ENCODE measurements around the gene BHLHA15.
"Not testable (repeated sequence)": the region's sequence is repeated elsewhere in the genome, so short reads cannot be mapped to it uniquely, and the experiment has no call there.

The BHLHA15 gene

DNA sequence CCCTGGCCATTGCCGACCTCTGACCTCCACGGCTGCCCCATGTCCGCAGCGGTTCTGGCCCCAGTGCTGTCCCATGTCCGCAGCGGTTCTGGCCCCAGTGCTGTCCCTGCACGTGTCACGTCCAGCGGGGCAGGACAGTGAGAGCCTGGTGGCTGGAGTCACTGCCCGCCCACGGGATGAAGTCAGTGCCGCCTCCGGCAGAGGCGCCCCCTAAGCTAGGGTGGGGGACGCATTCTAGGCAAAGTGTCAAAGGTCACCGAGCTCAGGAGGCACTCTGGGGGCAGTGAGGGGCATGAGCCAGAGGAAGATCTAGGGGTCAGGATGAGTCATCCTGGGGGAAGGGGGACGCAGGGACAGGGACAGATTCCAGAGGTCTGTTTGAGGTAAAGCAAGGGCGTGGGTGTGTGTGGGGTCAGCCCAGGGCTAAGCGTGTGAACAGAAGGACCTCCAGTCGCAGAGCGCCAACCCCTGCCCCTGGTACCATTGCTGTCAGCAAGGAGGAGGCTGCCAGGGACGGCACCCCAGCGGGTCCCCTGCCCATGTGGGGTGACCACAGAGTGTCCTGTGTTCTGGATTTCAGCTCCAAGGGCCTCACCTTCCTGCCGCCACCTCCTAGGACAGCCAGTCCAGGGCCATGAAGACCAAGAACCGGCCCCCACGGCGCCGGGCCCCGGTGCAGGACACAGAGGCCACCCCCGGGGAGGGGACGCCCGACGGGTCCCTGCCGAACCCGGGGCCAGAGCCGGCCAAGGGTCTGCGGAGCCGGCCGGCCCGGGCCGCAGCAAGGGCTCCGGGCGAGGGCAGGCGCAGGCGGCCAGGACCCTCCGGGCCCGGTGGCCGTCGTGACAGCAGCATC, 665 bp downstream of the BHLHA15 start:
- no peak for DNase-seq

DNA sequence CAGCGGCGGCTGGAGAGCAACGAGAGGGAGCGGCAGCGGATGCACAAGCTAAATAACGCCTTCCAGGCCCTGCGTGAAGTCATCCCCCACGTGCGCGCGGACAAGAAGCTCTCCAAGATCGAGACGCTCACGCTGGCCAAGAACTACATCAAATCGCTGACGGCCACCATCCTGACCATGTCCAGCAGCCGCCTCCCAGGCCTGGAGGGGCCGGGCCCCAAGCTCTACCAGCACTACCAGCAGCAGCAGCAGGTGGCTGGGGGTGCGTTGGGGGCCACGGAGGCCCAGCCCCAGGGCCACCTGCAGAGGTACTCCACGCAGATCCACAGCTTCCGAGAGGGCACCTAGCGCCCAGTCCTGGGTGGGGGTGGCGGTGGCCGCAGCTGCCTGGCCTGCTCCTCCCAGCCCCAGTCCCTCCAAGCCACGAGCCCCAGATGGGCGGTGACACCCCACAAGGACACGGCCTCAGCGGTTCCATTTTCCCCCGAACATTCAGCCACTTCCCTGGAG, 1.3 kb downstream of the BHLHA15 start:
- DNase-seq, result no peak

DNA sequence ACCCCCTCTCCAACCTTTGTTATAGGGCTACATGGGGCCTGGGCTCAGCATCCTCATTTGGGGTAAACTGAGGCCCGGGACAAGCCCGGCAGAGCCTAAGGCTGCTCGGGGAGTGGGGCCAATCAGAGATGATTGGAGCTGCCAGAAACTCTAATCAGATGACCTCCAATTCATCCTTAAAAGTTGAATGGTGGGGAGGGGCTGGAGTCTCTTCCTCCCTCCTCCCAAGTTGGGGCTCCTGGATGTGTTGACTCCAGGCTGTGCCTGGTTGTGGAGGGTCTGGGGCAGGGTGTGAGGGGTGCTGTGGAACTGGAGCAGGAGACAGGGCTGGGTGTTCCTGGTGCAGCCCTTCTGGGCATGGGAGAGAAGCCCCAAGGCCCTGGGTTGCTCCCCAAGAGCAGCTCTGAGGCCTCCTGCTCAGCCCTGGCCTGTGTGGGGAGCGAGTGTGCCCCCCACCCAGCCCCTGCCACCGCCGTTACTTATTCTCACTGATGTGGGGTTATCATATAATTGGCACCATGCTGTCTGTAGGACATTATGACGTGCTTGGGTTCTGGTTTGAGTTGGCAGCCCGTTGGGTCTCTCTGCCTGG, 2.2 kb downstream of the BHLHA15 start:
- DNase-seq, result no peak

DNA sequence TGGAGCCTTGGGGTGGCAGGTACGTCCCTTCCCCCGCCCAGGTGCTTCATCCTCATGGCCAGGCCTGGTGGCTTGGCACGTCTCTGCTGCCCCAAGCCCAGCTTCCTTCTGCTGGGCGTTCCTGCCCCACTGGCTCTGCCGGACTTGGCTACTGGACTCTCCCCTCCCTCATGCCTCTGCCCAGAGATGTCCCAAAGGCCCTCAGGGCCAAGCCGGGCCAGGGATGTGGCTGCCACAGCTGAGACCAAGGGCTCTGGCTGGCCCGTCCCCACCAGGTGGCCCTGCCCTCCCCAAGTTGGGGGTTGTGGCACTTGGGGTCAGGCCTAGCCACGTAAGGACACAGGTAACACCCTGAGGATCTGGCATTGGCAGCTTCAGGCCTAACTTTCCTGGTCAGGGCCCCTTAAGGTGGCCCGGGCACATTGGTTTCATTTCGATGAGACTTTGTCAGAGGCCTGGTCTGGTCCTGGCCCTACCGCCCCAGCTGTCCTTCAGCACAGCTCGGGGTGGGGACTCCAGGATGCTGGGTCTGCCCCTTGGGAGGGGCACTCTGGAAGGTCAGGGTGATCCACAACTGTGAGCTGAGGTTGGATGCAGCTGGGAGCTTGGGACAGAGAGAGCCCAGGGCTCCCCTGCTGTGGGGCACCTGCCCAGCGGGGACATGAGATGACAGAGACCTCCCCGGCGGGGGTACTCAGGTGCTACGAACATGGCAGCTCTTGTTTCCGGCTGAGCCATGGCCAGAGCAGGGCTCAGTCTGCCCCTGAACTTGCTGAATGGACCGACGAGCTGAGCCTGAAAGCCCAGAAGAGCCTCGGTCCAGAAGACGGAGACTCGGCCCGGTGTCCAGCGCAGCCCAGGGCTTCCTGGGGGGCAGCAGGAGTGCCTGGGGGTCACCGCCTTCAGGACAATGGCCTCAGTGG, 2.9 kb downstream of the BHLHA15 start:
- no peak for DNase-seq

DNA sequence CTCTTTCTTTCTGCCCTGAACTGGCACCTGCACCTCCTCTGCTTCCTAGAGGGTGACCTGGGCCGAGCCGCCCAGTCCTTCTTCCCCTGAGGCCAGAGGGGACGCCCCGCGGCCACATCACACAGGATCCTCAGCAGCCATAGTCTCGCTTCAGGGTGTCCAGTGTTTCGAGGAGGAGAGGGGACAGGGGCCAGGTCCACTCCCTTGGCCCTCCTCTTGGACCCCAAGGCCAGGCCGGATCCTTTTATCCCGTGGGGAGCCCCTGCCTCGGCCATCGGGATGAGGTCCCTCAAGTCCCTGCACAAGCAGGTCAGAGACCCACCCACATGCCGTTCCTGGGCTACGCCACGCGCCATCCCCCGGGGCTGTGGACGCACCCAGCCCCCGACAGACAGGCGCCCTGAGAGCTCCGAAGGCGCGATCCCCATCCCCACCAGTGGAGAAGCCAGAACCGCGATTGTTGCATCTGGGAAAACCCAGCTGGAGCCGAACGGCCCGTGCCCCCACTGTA, 3.6 kb downstream of the BHLHA15 start:
- DNase-seq, result no peak

DNA sequence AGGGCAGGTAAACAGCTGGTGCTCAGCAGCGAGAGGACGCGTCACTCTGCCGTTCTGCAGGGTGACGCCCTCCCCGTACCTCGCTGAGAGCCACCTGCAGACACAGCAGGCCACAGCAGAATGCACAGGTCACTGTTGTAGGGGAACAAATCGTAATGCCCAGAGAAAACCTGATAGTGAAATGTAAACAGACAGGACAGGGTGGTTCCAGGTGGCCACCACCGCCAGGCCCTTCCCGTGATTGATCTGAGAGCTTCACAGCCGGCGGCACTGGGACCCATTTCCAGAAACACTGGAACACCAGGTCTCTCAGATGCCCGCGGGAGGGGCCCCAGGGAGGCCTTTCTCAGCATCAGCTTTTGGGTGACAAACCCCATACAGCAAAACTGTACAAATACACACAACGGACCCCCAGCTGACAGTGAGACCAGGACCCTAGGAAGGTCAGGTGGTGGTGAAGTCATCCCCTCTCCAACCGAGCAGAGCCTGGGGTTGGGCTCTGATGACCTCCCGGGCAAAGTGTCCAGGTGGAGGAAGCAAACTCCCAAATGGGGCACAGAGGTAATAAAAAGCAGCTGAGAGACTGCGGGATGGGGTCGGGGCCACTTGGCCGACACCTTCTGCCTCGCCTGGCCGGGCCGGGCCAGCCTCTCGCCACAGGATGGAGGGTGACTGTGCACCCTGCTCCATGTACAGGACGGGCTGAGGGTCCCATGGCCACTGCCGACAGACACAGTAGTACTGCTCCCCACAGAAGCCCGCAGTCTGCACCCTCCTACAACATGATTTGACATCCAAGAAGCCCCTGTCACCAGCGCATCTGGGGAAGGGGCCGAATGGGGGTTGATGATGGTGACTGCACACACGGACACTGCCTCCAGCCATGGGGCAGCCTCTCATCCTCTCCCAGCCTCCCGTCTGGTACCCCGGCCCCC, 4.6 kb downstream of the BHLHA15 start:
- DNase-seq, result no peak

DNA sequence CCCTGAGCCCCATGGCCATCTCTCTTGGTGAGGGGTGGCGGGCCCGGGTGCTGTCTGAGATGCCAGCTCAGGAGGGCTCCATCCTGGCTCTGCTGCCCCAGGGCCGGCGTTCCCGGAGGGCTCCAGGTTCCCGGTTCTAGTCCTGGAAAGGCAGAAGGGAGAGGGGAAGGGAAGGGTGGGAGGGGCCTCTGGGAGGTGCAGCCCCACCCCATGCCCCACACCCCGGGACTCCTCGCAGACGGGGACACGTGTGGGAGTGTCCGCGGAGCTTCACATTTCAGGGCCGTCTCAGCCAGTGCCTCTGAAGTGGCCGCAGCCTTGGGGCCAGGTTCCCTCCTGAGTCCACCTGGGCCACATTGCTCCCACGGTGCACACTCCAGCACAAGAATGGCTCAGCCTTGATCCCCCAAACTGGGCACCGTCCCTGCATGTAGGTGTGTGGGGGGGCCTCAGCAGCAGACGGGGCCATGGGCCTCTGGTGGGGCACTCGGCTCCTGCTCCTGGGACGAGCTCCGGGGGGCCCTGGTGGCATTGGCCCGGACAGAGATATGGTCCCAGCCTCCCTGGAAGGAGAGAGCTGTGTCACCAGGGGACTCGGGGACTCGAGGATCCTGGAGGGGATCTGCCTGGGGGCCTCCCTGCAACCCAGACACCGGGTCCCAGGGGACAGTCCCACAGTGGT, 5.8 kb downstream of the BHLHA15 start:
- DNase-seq, result no peak

DNA sequence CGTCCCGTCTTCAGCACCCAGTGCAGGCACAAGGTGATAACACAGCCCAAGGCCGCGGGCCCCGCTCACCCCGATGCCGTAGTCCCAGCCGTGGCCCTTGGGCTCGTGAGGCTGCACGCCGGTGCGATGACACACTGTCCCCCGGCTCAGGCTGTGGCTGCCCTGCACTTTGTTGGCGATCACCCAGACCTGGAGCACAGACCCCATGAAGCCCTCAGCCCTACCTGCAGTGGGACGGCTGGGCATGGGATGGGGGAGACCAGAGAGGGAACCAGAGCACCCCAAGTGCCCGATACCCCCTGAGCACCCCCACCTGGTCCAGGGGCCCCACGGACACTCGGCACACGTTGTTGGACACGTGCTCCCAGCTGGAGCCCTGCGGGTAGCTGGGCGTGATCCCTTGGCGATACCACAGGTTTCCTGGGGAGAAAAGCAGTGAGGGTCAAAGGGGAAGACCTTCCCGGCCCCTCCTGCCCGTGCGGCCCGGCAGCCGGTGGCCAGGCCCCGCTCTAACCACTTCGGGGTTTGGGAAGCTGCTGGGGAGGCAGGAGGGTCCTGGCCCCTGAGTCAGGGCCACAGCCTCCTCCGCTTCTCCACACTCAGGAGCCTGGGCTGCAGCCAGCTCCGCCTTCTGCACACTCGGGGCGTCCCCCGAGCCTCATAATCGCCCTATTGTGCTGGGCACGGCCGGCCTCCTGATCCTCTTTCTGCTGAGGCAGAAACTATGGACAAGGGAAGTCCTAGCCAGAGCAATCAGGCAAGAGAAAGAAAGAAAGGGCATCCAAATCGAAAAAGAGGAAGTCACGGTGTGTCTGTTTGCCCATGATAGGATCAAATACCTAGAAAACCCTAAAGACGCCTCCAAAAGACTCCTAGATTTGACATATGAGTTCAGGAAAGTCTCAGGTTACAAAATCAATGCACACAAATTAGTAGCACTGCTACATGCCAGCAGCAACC, 6.7 kb downstream of the BHLHA15 start:
- DNase-seq, result no peak

DNA sequence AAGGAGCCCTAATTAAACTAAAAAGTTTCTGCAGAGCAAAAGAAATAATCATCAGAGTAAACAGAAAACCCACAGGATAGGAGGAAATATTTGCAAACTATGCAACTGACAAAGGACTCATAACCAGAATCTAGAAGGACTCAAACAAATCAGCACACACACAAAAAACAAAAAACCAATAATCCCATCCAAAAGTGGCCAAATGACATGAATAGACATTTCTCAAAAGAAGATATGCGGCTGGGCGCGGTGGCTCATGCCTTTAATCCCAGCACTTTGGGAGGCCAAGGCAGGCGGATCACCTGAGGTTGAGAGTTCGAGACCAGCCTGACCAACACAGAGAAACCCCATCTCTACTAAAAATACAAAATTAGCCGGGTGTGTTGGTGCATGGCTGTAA, 8.1 kb downstream of the BHLHA15 start:
- DNase-seq, result not testable (repeated sequence)

DNA sequence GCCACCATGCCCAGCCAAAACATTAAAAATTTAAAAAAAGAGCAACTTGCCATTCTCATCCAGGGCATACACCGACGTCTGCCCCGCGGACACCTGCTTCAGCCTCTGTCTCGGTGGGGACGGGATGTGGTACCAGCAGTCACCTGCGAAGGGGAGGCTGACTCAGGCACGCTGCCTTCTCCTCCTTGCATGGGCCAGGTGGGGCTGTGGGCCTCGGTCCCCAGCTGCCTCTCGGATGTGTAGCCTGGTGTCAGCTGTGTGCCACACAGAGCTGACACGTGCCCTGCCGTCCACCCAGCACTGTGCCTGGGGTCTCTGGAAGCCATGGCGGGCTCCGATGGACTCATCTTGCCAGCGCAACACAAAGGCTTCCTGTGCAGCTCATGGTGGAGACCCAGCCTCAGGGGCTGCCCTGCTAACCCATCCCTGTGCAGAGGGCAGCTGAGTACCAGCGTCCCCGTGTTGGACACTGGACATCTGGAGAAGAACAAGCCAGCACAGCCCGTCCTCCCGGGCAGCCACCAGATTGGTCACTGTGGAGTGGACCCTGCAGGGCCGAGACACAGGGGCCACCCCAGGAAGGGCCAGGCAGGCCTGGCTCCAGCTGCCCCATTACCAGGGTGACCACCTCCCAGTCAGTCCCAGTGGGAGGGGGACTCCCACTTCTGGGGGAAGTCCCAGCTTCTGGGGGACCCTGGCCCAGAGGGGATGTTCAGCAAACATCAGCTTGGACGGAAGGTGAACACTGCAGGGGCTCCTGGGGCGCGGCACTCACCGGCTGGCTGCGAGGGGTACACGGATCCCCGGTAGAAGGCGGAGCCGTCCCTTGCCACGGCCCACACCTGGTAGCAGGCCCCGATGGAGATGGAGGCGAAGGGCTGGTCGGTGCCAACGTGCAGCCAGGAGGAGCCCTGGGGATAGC, 10.6 kb downstream of the BHLHA15 start:
- no peak for DNase-seq

DNA sequence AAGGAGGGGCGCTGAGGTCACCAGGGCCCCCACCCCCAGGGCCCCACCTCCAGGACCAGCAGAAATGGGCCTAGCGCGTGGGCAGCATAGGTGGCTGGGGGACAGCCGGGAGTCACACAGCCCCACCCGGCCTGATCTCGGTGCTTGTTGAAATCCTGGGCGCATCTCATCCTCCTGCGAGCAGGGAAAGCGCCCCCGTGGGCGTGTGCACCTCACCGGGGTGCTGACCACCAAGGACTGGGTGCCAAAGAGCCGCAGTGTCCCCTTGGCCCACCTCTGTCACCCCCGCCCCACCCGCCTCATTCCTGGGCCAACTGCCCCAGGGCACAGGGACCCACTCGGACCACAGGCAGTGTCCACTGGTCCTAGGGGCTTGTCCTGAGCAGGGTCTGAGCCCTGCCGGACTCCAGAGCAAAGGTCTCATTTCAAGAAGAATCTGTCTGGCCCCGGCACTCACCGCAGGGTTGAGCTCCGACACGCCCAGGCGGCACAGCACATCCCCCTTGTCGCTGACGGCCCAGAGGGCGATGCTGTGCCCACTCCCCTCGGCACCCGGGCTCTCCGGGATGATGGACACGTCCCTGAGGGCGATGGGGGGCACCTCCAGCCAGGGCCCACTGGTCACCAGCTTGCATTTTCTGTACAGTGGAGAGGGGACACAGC, 11.4 kb downstream of the BHLHA15 start:
- DNase-seq, result no peak

DNA sequence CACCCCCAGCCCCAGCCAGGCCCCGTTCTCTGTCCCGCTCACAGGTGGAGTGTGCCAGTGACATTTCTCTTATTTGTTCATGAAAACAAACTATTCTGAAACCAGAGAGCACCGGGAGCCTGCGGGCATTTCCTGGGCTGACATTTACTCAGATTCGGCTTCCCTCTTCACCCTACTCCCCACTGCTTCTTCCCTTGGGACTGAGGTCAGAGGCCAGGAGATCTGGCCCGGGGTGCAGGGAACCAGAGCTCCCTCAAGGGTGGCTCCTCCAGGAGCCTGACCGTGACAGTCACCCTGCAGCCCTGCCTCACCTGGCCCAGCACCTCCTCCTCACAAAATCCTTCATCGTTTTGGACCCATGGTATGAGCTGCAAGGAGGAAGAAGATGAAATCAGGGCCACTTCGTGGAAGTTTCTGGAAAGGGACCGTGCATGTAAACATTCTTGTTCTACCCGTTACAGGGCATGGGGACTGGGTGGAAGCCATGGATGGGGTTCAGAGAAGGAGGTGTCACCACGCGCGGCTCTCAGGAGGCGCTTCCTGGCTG, 12.2 kb downstream of the BHLHA15 start:
- no peak for DNase-seq

DNA sequence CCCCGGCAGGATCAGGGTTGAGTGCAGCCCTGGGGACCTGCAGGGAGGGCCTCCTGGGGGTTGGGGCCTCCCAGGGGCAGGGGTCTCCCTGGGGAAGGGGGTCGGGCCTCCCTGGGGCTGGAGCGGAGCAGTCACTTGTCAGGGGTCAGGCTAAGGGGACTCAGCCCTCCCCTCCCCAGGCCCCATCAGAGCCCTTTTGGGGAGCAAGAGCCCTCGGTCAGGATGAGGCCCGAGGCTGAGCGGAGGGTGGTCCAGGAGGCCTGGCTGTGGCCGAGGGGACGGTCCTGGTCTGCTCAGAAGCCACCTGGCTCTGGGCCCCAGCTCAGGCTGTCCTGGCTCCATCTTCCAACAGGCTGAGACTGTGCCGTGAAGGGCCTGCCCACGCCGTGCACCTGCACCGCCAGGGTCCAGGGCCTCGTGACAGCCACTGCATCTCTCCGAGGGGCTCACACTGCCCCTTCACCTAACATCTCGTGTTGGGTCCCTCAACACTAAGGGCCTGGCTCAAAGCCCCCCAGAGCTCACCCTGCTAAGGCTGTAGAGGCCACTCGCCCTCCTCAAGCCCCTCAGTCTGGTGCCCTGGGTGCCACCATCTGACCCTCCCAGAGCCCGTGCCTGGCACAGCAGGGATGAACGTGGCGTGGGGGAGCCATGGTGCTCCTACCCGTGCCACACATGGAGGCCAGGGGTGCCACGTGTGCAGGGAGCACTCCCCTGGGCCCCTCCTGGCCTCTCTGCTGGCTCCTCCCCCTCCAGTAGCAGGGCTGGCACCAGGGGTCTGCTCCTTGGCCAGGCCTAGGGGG, 12.9 kb downstream of the BHLHA15 start:
- no peak for DNase-seq

DNA sequence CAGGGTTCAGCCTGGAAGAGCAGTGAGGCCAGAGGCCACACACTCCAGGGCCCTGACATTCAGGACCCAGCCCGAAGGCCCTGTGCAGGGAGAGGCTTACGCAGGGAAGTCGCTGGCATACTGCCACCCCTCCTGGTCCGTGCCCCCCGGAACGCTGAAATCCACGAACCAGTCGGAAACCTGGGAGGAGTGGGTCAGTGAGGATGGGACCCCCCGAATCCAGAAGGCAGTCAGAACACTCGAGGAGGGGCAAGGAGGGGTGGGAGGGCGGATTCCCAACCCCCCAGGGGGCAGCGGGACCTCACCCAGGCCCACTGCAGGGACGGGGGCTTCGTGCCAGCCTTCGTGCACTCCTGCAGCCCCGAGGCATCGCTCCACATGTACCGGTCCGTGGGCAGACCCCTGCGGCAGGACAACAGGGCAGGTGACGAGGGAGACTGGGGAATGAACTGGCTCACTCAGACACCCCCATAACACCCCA, 13.5 kb downstream of the BHLHA15 start:
- DNase-seq, result no peak

DNA sequence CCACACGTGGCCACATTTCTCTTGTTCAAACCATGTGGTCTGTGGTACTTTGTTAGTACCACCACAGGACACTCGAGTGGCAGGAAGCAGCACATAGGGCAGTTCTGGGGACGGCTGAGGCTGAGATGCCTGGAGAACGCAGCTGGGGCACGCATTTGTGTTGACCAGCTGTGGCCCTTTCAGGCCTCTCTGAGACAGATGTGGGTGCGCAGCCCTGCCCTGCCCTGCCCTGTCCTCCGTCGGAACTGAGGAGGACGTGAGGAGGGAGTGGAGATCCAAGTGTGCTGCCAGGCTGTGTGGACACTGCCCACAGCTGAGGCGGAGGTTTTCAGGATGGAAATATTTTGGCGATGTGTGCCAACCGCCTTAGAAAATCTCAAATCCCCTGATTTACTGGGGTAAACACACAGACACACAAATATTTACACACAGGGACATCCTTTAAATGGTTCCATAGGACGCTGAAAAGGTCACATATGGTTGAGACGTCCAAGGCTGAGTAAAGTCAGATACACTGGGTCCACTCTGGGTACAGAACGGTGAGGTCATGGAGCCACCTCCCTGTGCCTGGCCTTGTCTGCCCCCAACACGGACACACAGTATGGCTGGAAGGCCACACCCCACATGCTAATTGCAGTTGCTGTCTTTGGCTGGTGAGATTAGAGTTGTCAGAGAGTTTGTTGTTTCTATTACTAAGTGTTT, 14.8 kb downstream of the BHLHA15 start:
- no peak for DNase-seq

DNA sequence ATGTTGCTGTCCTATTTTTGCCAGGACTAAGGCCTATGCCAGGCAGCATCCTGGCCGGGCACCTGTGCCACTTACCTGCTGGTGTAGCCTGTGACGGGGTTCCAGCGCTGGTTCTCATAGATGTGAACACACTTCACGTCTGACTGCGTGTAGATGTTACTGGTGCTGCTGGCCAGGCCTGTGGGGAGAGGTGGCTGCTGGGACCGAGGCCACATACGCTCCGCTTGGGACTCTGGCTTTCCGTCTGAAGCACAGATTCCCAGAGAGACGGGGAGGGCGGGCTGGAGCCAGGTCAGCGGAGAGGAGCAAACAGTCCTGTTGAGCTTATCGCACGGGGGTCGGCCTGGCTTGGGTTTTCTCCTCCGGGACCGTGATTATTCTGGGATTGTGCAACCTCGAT, 16.7 kb downstream of the BHLHA15 start:
- DNase-seq, result no peak

Data from cerebellar nuclear complex (tissue), 1 donor.